ENCODE measurements around the gene FRS2.

FRS2 gene

DNA sequence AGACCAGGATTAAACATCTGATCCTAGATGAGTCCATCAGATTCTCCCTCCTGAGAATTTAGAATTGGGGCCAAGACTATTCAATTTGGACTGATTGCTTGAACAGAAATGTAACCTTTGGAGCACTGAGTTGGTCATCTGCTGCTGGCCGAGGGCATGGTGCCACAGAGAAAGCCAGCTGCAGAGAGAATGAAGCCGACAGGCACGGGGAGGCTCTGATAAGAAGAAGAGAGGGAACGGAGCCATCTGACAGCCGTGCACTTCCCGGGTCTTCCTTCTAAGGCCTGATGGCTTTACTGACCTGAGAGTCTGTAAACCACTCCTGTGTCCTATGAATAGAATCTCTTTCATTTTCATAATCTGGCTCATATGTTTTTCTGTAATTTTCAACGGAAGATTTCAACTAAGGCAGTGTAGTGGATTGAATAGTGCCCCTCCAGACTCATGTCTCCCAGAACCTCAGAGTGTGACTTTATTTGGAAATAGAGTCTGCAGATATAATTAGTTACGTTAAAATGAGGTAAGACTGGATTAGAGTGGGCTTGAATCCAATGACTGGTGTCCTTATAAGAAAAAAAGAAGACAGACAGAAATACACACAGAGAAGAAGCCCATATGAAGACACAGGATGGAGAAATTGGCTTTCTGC lies 39.1 kb upstream of the FRS2 start:
- no peak for DNase-seq
- Histone ChIP-seq H3K27me3 (no peaks in the 10 kb centered on the region), H3K4me1 (no peaks in the 10 kb centered on the region), H3K4me3 (ENCODE audit: low read depth, low read length) (no peak overlapping the region), H3K36me3 (no peaks in the 10 kb centered on the region), H3K9me3 (no peaks in the 10 kb centered on the region)
- no peak for TF ChIP-seq CTCF (IDR thresholded peaks at IDR 0.05; ENCODE audit: low read depth, low read length)

GRCh38 chr12:69431591-69432222 lies 38.5 kb upstream of the FRS2 start:
- no peaks in the 10 kb centered on the region for H3K36me3 ChIP-seq
- no peaks in the 10 kb centered on the region for H3K4me1 ChIP-seq
- no peak overlapping the region for H3K4me3 ChIP-seq (ENCODE audit: low read depth, low read length)
- no peaks in the 10 kb centered on the region for H3K9me3 ChIP-seq
- TF ChIP-seq CTCF (IDR thresholded peaks at IDR 0.05; ENCODE audit: low read depth, low read length): no peak
- no peak for DNase-seq
- H3K27me3 ChIP-seq: no peaks in the 10 kb centered on the region

- TF ChIP-seq CTCF (IDR thresholded peaks at IDR 0.05; ENCODE audit: low read depth, low read length): no peak
- H3K9me3 ChIP-seq: no peaks in the 10 kb centered on the region
- no peaks in the 10 kb centered on the region for H3K36me3 ChIP-seq
- no peak for DNase-seq
- no peaks in the 10 kb centered on the region for H3K4me1 ChIP-seq
- no peak overlapping the region for H3K4me3 ChIP-seq (ENCODE audit: low read depth, low read length)
- H3K27me3 ChIP-seq: no peaks in the 10 kb centered on the region
These were observed 36.5 kb upstream of the FRS2 start for GRCh38 chr12:69433653-69434052.

GRCh38 chr12:69435644-69436043 lies 34.5 kb upstream of the FRS2 start:
- H3K36me3 ChIP-seq: no peaks in the 10 kb centered on the region
- DNase-seq: no peak
- H3K4me3 ChIP-seq (ENCODE audit: low read depth, low read length): no peak overlapping the region

GRCh38 chr12:69437073-69437472 lies 33.1 kb upstream of the FRS2 start:
- Histone ChIP-seq H3K4me1 (no peaks in the 10 kb centered on the region), H3K27me3 (no peaks in the 10 kb centered on the region), H3K9me3 (no peaks in the 10 kb centered on the region), H3K36me3 (no peaks in the 10 kb centered on the region), H3K4me3 (ENCODE audit: low read depth, low read length) (no peak overlapping the region)
- no peak for DNase-seq
- no peak for TF ChIP-seq CTCF (IDR thresholded peaks at IDR 0.05; ENCODE audit: low read depth, low read length)

More at GRCh38 chr12:69435644-69436043, 34.5 kb upstream of the FRS2 start:
- Histone ChIP-seq H3K4me1 (no peaks in the 10 kb centered on the region), H3K27me3 (no peaks in the 10 kb centered on the region), H3K9me3 (no peaks in the 10 kb centered on the region)
- TF ChIP-seq CTCF (IDR thresholded peaks at IDR 0.05; ENCODE audit: low read depth, low read length): no peak

DNA sequence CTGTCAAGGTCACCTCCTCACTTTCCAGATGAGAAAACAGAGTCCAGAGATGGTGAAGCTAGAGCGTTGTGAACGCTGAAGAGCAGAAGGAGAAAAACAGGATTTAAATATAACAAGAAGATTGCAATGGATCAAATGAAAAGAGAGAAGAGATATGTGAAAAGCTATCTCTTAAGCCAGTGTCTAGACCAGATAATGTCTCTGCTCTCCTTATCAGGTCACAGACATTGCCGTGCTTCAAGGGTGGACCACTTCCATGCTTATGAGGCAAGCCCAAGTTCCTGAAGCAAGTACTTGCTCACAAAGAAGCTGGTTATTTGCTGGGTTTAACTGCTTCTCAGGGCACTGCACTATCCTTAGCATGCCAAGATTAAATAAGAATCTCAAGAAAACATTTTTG lies 31.6 kb upstream of the FRS2 start:
- H3K4me3 ChIP-seq (ENCODE audit: low read depth, low read length): no peak overlapping the region
- TF ChIP-seq CTCF (IDR thresholded peaks at IDR 0.05; ENCODE audit: low read depth, low read length): no peak
- DNase-seq: no peak

More for the DNA sequence above, 31.6 kb upstream of the FRS2 start:
- Histone ChIP-seq H3K36me3 (no peaks in the 10 kb centered on the region), H3K27me3 (no peaks in the 10 kb centered on the region), H3K4me1 (no peaks in the 10 kb centered on the region), H3K9me3 (no peaks in the 10 kb centered on the region)
